ENCODE data around the gene SOCS3. TPM values are rescaled to one million over a fixed set of nuclear protein-coding genes. Genes with fewer than 3 reads are reported as not detected.
A peak's percentile ranks its signal among the peaks of the same experiment; 100 is the strongest.

Gene SOCS3

GRCh38 chr17:78307887-78308638 lies 51.8 kb downstream of the SOCS3 start:
- Histone ChIP-seq H3K23ac (ENCODE audit: low read depth, low read length, poor library complexity) (no peak overlapping the region), H3K14ac (ENCODE audit: low read length) (no peak overlapping the region), H2BK5ac (ENCODE audit: low read length) (no peak overlapping the region), H4K91ac (ENCODE audit: low read depth, low read length, poor library complexity) (no peak overlapping the region), H2AFZ (ENCODE audit: low read length) (no peak overlapping the region), H3K18ac (ENCODE audit: low read length) (peak overlapping the region; percentile 50), H3K4me2 (ENCODE audit: insufficient read depth, low read length, poor library complexity, severe bottlenecking) (no peak overlapping the region), H2BK15ac (ENCODE audit: low read length) (no peak overlapping the region), H3K4ac (ENCODE audit: low read length) (no peak overlapping the region), H3K27ac (replicated peaks; ENCODE audit: low read length) (no peak overlapping the region), H2BK12ac (ENCODE audit: low read length) (no peak overlapping the region), H3K36me3 (replicated peaks in 1 of 2; ENCODE audit: control insufficient read depth in 2 of 2, insufficient read depth in 2 of 2, low read length in 2 of 2) (no peaks in the 10 kb centered on the region), H2AK5ac (ENCODE audit: low read depth, low read length) (no peak overlapping the region), H3K4me3 (ENCODE audit: low read length in 2 of 2) (no peak overlapping the region), H2BK120ac (ENCODE audit: low read depth, low read length) (no peak overlapping the region), H4K8ac (ENCODE audit: low read depth, low read length) (no peak overlapping the region), H3K4me1 (ENCODE audit: control insufficient read depth in 2 of 2, insufficient read depth in 1 of 2, low read depth in 1 of 2, low read length in 2 of 2) (peaks cover 0 to 11% of the 10 kb centered on the region in 2 donors), H3K27me3 (ENCODE audit: control insufficient read depth in 3 of 3, insufficient read depth in 3 of 3, low read depth in 1 of 3, low read length in 3 of 3) (peaks cover 0 to 3% (median 0%) of the 10 kb centered on the region in 3 experiments), H3K79me1 (ENCODE audit: low read depth, low read length) (no peaks in the 10 kb centered on the region), H3K9ac (ENCODE audit: low read depth, low read length, poor library complexity) (no peak overlapping the region), H3K9me3 (replicated peaks in 1 of 2; ENCODE audit: control insufficient read depth in 2 of 2, insufficient read depth in 1 of 2, low read depth in 1 of 2, low read length in 2 of 2) (peaks cover 4 to 10% of the 10 kb centered on the region in 2 donors)
- no CpG with 5 or more reads among the region's 13 CpGs for WGBS, 2 donors (ENCODE audit: extremely low coverage in 2 of 2, insufficient read length in 2 of 2, insufficient replicate concordance in 1 of 2)
- DNase-seq (ENCODE audit: low spot score): no peak

- Histone ChIP-seq H3K4me3 (ENCODE audit: low read length in 2 of 2) (no peak overlapping the region), H2BK15ac (ENCODE audit: low read length) (no peak overlapping the region), H3K4me1 (ENCODE audit: control insufficient read depth in 2 of 2, insufficient read depth in 1 of 2, low read depth in 1 of 2, low read length in 2 of 2) (peaks cover 0 to 11% of the 10 kb centered on the region in 2 donors), H3K14ac (ENCODE audit: low read length) (no peak overlapping the region), H4K91ac (ENCODE audit: low read depth, low read length, poor library complexity) (no peak overlapping the region), H4K8ac (ENCODE audit: low read depth, low read length) (no peak overlapping the region), H3K36me3 (replicated peaks in 1 of 2; ENCODE audit: control insufficient read depth in 2 of 2, insufficient read depth in 2 of 2, low read length in 2 of 2) (no peaks in the 10 kb centered on the region), H3K27ac (replicated peaks; ENCODE audit: low read length) (no peak overlapping the region), H2BK120ac (ENCODE audit: low read depth, low read length) (no peak overlapping the region), H2BK12ac (ENCODE audit: low read length) (no peak overlapping the region), H3K18ac (ENCODE audit: low read length) (no peak overlapping the region), H3K9me3 (replicated peaks in 1 of 2; ENCODE audit: control insufficient read depth in 2 of 2, insufficient read depth in 1 of 2, low read depth in 1 of 2, low read length in 2 of 2) (peaks cover 5 to 10% of the 10 kb centered on the region in 2 donors), H3K27me3 (ENCODE audit: control insufficient read depth in 3 of 3, insufficient read depth in 3 of 3, low read depth in 1 of 3, low read length in 3 of 3) (peaks cover 0 to 1% (median 0%) of the 10 kb centered on the region in 3 experiments), H3K9ac (ENCODE audit: low read depth, low read length, poor library complexity) (no peak overlapping the region), H3K23ac (ENCODE audit: low read depth, low read length, poor library complexity) (no peak overlapping the region), H3K4ac (ENCODE audit: low read length) (no peak overlapping the region), H3K79me1 (ENCODE audit: low read depth, low read length) (no peaks in the 10 kb centered on the region), H2BK5ac (ENCODE audit: low read length) (no peak overlapping the region), H2AFZ (ENCODE audit: low read length) (no peak overlapping the region), H2AK5ac (ENCODE audit: low read depth, low read length) (no peak overlapping the region), H3K4me2 (ENCODE audit: insufficient read depth, low read length, poor library complexity, severe bottlenecking) (no peak overlapping the region)
- WGBS, 2 donors (ENCODE audit: extremely low coverage in 2 of 2, insufficient read length in 2 of 2, insufficient replicate concordance in 1 of 2): no CpG with 5 or more reads among the region's 1 CpG
- no peak for DNase-seq (ENCODE audit: low spot score)
Measured at GRCh38 chr17:78306913-78307312, 53.0 kb downstream of the SOCS3 start.

Small RNA genes within 50 kb of the gene (small RNA-seq; reads per million reads assigned to genes)
- gene RF00415 (ENCODE audit: insufficient read depth): not detected
- gene RN7SL236P (ENCODE audit: insufficient read depth): not detected
